ENCODE results near the gene HNRNPL.

The HNRNPL gene

GRCh38 chr19:38870612-38871011 lies 20.8 kb upstream of the HNRNPL start:
- Histone ChIP-seq H3K9me2 (replicated peaks; ENCODE audit: control insufficient read depth, low read length) (no peaks in the 10 kb centered on the region), H3K27me3 (ENCODE audit: control insufficient read depth, low read length) (no peaks in the 10 kb centered on the region), H3K36me3 (ENCODE audit: control insufficient read depth, low read length) (peaks cover 30% of the 10 kb centered on the region), H3K9me3 (ENCODE audit: control insufficient read depth, insufficient read depth, low read length) (no peaks in the 10 kb centered on the region), H3K4me3 (ENCODE audit: low read length) (peak overlapping the region; percentile 97), H3F3A (ENCODE audit: control insufficient read depth, insufficient read depth) (peaks cover 29% of the 10 kb centered on the region), H3K27ac (ENCODE audit: low read depth, low read length) (no peak overlapping the region), H3K79me2 (ENCODE audit: control insufficient read depth, low read length) (peaks cover 24% of the 10 kb centered on the region), H3K4me2 (ENCODE audit: low read length) (peak overlapping the region; percentile 100), H4K20me1 (ENCODE audit: control insufficient read depth, insufficient read depth, low read depth, low read length) (no peaks in the 10 kb centered on the region), H3K4me1 (ENCODE audit: control insufficient read depth, low read length) (peaks cover 53% of the 10 kb centered on the region)
- no peak for TF ChIP-seq CTCF (IDR thresholded peaks at IDR 0.05; ENCODE audit: low read depth, low read length, poor library complexity, severe bottlenecking)

- H3K27ac ChIP-seq (ENCODE audit: low read depth, low read length) = peak overlapping the region; percentile 78
- peaks cover 24% of the 10 kb centered on the region for H3K79me2 ChIP-seq (ENCODE audit: control insufficient read depth, low read length)
- TF ChIP-seq CTCF (IDR thresholded peaks at IDR 0.05; ENCODE audit: low read depth, low read length, poor library complexity, severe bottlenecking) (peak; percentile 95), EZH2phosphoT487 (IDR thresholded peaks at IDR 0.05; ENCODE audit: borderline replicate concordance, low read length) (no peak)
- H3K36me3 ChIP-seq (ENCODE audit: control insufficient read depth, low read length) = peaks cover 30% of the 10 kb centered on the region
- no peaks in the 10 kb centered on the region for H3K9me3 ChIP-seq (ENCODE audit: control insufficient read depth, insufficient read depth, low read length)
- no peaks in the 10 kb centered on the region for H4K20me1 ChIP-seq (ENCODE audit: control insufficient read depth, insufficient read depth, low read depth, low read length)
- peak overlapping the region; percentile 100 for H3K4me2 ChIP-seq (ENCODE audit: low read length)
- no peaks in the 10 kb centered on the region for H3K9me2 ChIP-seq (replicated peaks; ENCODE audit: control insufficient read depth, low read length)
- H3K27me3 ChIP-seq (ENCODE audit: control insufficient read depth, low read length) = no peaks in the 10 kb centered on the region
- H3K4me1 ChIP-seq (ENCODE audit: control insufficient read depth, low read length) = peaks cover 59% of the 10 kb centered on the region
- H3K4me3 ChIP-seq (ENCODE audit: low read length) = peak overlapping the region; percentile 97
- H3F3A ChIP-seq (ENCODE audit: control insufficient read depth, insufficient read depth) = peaks cover 34% of the 10 kb centered on the region
Measured at GRCh38 chr19:38869836-38870607, 20.2 kb upstream of the HNRNPL start.

GRCh38 chr19:38869160-38869835 lies 19.5 kb upstream of the HNRNPL start:
- Histone ChIP-seq H3K36me3 (ENCODE audit: control insufficient read depth, low read length) (peaks cover 30% of the 10 kb centered on the region), H3K79me2 (ENCODE audit: control insufficient read depth, low read length) (peaks cover 24% of the 10 kb centered on the region), H3K27ac (ENCODE audit: low read depth, low read length) (peak overlapping the region; percentile 78), H4K20me1 (ENCODE audit: control insufficient read depth, insufficient read depth, low read depth, low read length) (no peaks in the 10 kb centered on the region), H3K27me3 (ENCODE audit: control insufficient read depth, low read length) (no peaks in the 10 kb centered on the region), H3K4me1 (ENCODE audit: control insufficient read depth, low read length) (peaks cover 66% of the 10 kb centered on the region), H3K4me3 (ENCODE audit: low read length) (peak overlapping the region; percentile 97), H3K9me3 (ENCODE audit: control insufficient read depth, insufficient read depth, low read length) (no peaks in the 10 kb centered on the region), H3K9me2 (replicated peaks; ENCODE audit: control insufficient read depth, low read length) (no peaks in the 10 kb centered on the region), H3K4me2 (ENCODE audit: low read length) (peak overlapping the region; percentile 100), H3F3A (ENCODE audit: control insufficient read depth, insufficient read depth) (peaks cover 41% of the 10 kb centered on the region)
- TF ChIP-seq CTCF (IDR thresholded peaks at IDR 0.05; ENCODE audit: low read depth, low read length, poor library complexity, severe bottlenecking) (no peak), EZH2phosphoT487 (IDR thresholded peaks at IDR 0.05; ENCODE audit: borderline replicate concordance, low read length) (no peak)
